Cardiac fibroblast (primary cell): ENCODE data around the gene TRABD2B.

ENCODE experiments used
- DNase-seq, 2 donors: peaks; one replicate each; pipeline versions ENCODE4 v3.0.0 to v3.0.0-alpha.2; 2010; ENCODE audit warnings: low read depth in 2 of 2
- H3K4me3 ChIP-seq, 2 donors: replicated peaks in 1 of 2; 1 replicate in 1 of 2; 2 replicates in 1 of 2; pipeline ENCODE4 v1.5.1; 2011; ENCODE audit warnings: low read depth in 2 of 2, low read length in 2 of 2, mild to moderate bottlenecking in 2 of 2, moderate library complexity in 1 of 2
- CTCF ChIP-seq: IDR thresholded peaks from one replicate; pipeline ENCODE4 v1.5.1; 2011; ENCODE audit warnings: low read depth, mild to moderate bottlenecking, low read length, inconsistent platforms

TRABD2B gene

GRCh38 chr1:47951026-47951425, 46.2 kb downstream of the TRABD2B start:
- DNase-seq, result no peak
- TF ChIP-seq CTCF, result no peak
- no peak overlapping the region for H3K4me3 ChIP-seq

GRCh38 chr1:47950471-47950870, 46.7 kb downstream of the TRABD2B start:
- DNase-seq, result no peak
- no peak for TF ChIP-seq CTCF
- no peak overlapping the region for H3K4me3 ChIP-seq

GRCh38 chr1:47948126-47948525, 49.1 kb downstream of the TRABD2B start:
- DNase-seq, result no peak
- TF ChIP-seq CTCF, result no peak
- H3K4me3 ChIP-seq, result no peak overlapping the region

- no peak for TF ChIP-seq CTCF
- no peak for DNase-seq
- H3K4me3 ChIP-seq, result no peak overlapping the region
Observed at GRCh38 chr1:47947531-47947930, 49.7 kb downstream of the TRABD2B start.

DNA sequence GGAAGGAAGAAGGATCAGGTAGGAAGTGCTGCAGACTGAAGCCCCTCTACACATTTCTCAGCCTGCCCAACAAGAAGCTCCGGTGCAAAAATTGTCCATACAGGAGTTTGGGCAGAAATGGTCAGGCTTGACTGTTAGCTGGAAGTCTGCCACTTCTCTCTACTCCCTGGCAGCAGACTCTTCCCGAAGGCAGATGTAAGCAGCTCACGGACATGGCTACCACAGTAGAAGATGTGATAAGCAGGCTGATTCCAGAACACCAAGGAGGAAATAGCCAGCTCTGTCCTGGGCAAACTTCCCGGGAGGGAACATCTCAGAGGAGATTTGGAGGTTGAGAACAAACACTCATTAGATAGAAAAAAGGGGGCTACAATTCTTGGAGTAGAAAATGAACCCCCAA, 52.6 kb downstream of the TRABD2B start:
- DNase-seq, result peak in 1 of 2 donors; percentile 73
- no peak for TF ChIP-seq CTCF
- H3K4me3 ChIP-seq, result no peak overlapping the region

DNA sequence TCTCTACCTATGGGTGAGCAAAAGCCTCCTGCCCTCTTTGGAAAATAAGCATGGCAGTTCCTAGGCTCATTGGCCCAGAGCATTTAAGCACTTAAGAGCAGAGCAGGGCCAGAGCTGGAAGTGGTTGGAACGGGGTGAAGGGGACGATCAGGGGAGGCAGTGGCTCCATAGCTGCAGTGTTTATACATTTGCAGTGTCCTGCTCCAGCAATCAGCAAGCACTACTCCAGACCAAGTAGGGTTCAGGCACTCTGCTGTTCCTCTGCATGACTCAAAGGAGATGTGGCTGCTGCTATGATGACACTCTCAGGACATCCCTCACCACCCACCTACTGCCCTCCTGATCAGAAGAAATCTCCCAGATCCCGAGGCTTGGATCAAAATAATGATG, 55.0 kb downstream of the TRABD2B start:
- no peak for DNase-seq
- no peak for TF ChIP-seq CTCF
- no peak overlapping the region for H3K4me3 ChIP-seq

DNA sequence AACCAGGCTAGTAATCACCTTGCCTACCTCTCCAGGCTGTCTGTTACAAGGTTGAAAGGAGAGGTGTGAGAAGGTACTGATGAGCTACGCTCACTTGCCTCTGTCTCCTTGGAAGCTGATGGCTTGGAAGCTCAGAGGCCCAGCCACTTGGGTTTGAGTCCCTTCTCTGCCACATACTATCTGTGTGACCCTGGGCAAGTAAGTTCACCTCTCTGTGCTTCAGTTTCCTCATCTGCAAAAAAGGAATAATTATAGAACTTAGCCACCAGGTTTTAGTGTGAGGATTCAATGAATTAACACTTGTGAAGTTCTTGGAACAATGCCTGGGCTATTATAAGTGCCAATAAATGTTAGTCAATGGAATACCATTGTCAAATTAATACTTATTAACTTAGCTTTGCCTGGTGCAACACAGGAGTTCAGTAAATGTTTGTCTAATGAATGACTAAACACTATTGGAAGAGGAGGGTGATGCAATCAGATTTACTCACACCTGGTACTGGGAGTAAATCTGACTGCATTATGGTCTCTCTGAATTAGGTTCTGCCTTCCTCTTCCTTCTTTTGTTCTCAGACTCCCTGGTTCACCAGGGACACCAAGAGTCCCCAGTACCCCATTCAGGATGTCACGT, 55.5 kb downstream of the TRABD2B start:
- no peak overlapping the region for H3K4me3 ChIP-seq
- DNase-seq, result no peak
- no peak for TF ChIP-seq CTCF
